Upper lobe of left lung (tissue), 6 donors: ENCODE data around the gene SLC9A7. TPM values are rescaled to one million over a fixed set of nuclear protein-coding genes. Genes with fewer than 3 reads are reported as not detected.

Experiments used
- ATAC-seq, 2 donors: fragments of 200-7000 bp; cut with Tn5 transposase; one replicate each; pipeline ENCODE4 v1.9.1; 2022; ENCODE audit warnings: mild to moderate bottlenecking in 2 of 2, moderate library complexity in 2 of 2; ENCODE audit not compliant: low FRiP score in 2 of 2
- DNase-seq, 2 donors: peaks; one replicate each; pipeline ENCODE4 v3.0.0-alpha.2; 2019 to 2020
- H3K27ac ChIP-seq, 4 donors: fragments of 200-600 bp; sonication (generic); one replicate each; pipeline ENCODE4 v1.5.1; 2016 to 2019
- H3K27me3 ChIP-seq, 4 donors: fragments of 200-600 bp; sonication (generic); one replicate each; pipeline ENCODE4 v1.5.1; 2017 to 2019
- H3K36me3 ChIP-seq, 4 donors: fragments of 200-600 bp; sonication (generic); one replicate each; pipeline ENCODE4 v1.5.1; 2016 to 2019
- H3K4me1 ChIP-seq, 4 donors: fragments of 200-600 bp; sonication (generic); one replicate each; pipeline ENCODE4 v1.5.1; 2018 to 2019
- H3K4me3 ChIP-seq, 4 donors: fragments of 200-600 bp; sonication (generic); one replicate each; pipeline ENCODE4 v1.5.1; 2017 to 2019; ENCODE audit warnings: mild to moderate bottlenecking in 2 of 4, moderate library complexity in 1 of 4
- H3K9me3 ChIP-seq, 4 donors: fragments of 200-600 bp; sonication (generic); one replicate each; pipeline ENCODE4 v1.5.1; 2018 to 2019
- EP300 ChIP-seq, 4 donors: sonication (generic); formaldehyde crosslinking; IDR thresholded peaks; one replicate each; pipeline ENCODE4 v1.5.1; 2017; ENCODE audit warnings: antibody characterized with exemption in 4 of 4, control low read depth in 2 of 4
- POLR2A ChIP-seq, 4 donors: fragments of 450-650 bp; IDR thresholded peaks; one replicate each; pipeline ENCODE4 v1.5.1; 2016 to 2017; ENCODE audit warnings: antibody characterized with exemption in 4 of 4, mild to moderate bottlenecking in 2 of 4
- POLR2AphosphoS5 ChIP-seq, 2 donors: sonication (generic); formaldehyde crosslinking; IDR thresholded peaks; one replicate each; pipeline ENCODE4 v1.5.1; 2017; ENCODE audit warnings: antibody characterized with exemption in 2 of 2
- WGBS, 2 donors: methylation state at CpG; one replicate each; pipeline ENCODE4 v1.1.5; 2017 to 2018; 5-methylcytosine and 5-hydroxymethylcytosine counted together
- total RNA-seq, 6 donors: library from RNA; depleted of rRNA in 4 of 6; stranded (reverse); fragments of >200 nt in 4 of 6; gene quantifications; one replicate each; pipeline versions ENCODE4 v1.1.0 to v1.2.1, GENCODE V29; 2016 to 2021
- TF ChIP-seq, protein P1 (sequence below), 6 experiments: fragments of 450-650 bp in 4 of 6; fragments of 200-600 bp in 2 of 6; sonication (generic) in 2 of 6; IDR thresholded peaks; one replicate each; pipeline ENCODE4 v1.5.1; 2016 to 2019; ENCODE audit warnings: antibody characterized with exemption in 6 of 6
- donor health status: DM: no; HTN: no; CAD: no; lungs with moderate emphysema.
- donor health status: DM: no; HTN: yes; CAD: no; lungs with severe emphysema.

SLC9A7 gene
- total RNA-seq, 6 donors from 2014 or later, result 4.6 to 9.0 (median 6.4) TPM

DNA sequence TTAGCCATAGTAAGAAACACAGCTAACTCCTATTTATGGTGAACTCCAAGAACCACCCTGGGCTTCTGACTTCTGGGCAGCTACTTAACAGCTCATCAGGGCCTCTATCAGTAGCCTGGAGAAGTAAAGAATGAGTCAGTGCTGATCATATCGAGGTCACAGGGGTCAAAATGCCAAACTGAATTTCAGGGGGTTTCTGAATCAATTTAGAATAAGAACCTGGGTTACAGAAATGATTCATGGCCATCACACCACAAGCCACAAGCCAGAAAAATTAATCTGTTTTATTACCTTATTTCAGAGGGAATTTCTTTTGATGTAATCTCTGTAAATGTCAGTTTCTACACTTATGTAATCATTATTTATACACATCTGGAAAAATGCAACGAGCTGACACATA is 121.0 kb downstream of the SLC9A7 start:
- Histone ChIP-seq H3K4me3 (no peak overlapping the region), H3K9me3 (no peaks in the 10 kb centered on the region), H3K27ac (no peak overlapping the region), H3K36me3 (no peaks in the 10 kb centered on the region), H3K4me1 (peaks cover 0 to 5% (median 0%) of the 10 kb centered on the region in 4 donors), H3K27me3 (no peaks in the 10 kb centered on the region)
- ATAC-seq (no peak), DNase-seq (no peak)
- TF ChIP-seq POLR2A (IDR thresholded peaks at IDR 0.05) (no peak), POLR2AphosphoS5 (IDR thresholded peaks at IDR 0.05) (no peak), EP300 (IDR thresholded peaks at IDR 0.05) (no peak)
- TF ChIP-seq, protein P1, sequence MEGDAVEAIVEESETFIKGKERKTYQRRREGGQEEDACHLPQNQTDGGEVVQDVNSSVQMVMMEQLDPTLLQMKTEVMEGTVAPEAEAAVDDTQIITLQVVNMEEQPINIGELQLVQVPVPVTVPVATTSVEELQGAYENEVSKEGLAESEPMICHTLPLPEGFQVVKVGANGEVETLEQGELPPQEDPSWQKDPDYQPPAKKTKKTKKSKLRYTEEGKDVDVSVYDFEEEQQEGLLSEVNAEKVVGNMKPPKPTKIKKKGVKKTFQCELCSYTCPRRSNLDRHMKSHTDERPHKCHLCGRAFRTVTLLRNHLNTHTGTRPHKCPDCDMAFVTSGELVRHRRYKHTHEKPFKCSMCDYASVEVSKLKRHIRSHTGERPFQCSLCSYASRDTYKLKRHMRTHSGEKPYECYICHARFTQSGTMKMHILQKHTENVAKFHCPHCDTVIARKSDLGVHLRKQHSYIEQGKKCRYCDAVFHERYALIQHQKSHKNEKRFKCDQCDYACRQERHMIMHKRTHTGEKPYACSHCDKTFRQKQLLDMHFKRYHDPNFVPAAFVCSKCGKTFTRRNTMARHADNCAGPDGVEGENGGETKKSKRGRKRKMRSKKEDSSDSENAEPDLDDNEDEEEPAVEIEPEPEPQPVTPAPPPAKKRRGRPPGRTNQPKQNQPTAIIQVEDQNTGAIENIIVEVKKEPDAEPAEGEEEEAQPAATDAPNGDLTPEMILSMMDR (IDR thresholded peaks at IDR 0.05), result no peak
- 43 to 55% methylated on average over 2 of the region's 2 CpGs for WGBS, 2 donors

DNA sequence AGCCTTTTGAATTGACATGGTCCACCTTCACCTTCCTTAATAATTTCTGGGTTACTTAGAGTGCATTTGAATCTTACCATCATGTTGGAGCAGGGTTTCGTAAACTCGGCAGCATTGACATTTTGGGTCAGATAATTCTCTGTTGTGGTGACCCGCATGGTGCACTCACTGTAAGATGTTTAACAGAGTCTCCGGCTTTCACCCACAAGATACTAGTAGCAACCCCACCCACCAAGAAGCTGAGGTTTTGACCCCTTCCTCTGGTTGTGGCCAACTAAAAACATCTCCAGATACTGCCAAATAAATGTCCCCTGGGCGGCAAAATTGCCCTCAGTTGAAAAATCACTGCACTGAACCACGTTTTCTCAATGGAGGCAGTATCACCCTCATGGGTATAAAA is 122.7 kb downstream of the SLC9A7 start:
- Histone ChIP-seq H3K36me3 (no peaks in the 10 kb centered on the region), H3K9me3 (no peaks in the 10 kb centered on the region), H3K4me1 (no peaks in the 10 kb centered on the region), H3K27ac (no peak overlapping the region), H3K27me3 (no peaks in the 10 kb centered on the region), H3K4me3 (no peak overlapping the region)
- WGBS, 2 donors, result 75 to 94% methylated on average over 6 of the region's 6 CpGs
- DNase-seq (no peak), ATAC-seq (no peak)
- TF ChIP-seq, protein P1 (IDR thresholded peaks at IDR 0.05), result no peak
- TF ChIP-seq POLR2AphosphoS5 (IDR thresholded peaks at IDR 0.05) (no peak), EP300 (IDR thresholded peaks at IDR 0.05) (no peak), POLR2A (IDR thresholded peaks at IDR 0.05) (no peak)

DNA sequence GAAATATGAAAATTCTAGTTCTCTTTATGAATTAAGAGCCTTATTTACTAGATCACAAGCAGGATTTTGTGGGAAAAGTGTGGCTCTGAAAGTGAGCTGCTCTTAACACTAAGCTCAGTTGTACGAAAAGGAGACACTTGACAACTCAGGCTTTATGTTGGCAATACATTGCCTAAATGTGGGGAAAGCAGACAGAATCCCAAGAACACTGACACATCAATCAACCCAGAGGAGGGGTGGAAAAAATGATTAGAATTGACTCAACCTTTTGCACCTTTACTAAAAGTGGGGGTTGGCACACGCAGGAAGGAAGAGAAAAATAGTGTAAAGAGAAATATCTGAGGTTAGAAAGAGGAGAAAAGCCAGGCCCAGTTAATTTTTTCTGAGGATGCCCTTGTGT is 123.7 kb downstream of the SLC9A7 start:
- Histone ChIP-seq H3K27ac (no peak overlapping the region), H3K9me3 (no peaks in the 10 kb centered on the region), H3K4me1 (no peaks in the 10 kb centered on the region), H3K4me3 (no peak overlapping the region), H3K27me3 (no peaks in the 10 kb centered on the region), H3K36me3 (no peaks in the 10 kb centered on the region)
- no peak for TF ChIP-seq EP300 (IDR thresholded peaks at IDR 0.05)
- TF ChIP-seq, protein P1 (IDR thresholded peaks at IDR 0.05), result no peak
- no peak for TF ChIP-seq POLR2AphosphoS5 (IDR thresholded peaks at IDR 0.05)
- no peak for TF ChIP-seq POLR2A (IDR thresholded peaks at IDR 0.05)
- DNase-seq (no peak), ATAC-seq (no peak)
- WGBS, 2 donors, result 60 to 100% methylated on average over 2 of the region's 2 CpGs

DNA sequence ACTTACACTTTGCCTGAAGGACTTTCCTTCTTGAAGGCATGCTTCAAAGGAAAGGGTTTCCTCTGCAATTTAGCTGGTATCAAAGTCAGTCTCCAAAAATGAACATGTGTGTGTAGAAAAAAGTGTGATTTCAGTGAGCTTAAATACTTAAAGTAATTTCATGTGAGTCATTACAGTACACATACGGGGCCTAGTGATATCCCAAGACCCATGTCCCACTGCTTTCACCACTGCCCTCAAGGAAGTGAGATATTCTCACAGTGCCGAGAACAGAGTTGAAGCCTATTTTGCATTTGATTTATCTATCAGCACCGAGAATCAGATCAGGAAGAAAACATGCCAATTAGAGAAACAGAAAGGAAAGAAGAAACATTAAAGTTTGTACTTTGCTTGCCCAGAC is 124.3 kb downstream of the SLC9A7 start:
- WGBS, 2 donors, result 53 to 70% methylated on average over 3 of the region's 3 CpGs
- H3K4me1 ChIP-seq, result no peaks in the 10 kb centered on the region
- H3K9me3 ChIP-seq, result no peaks in the 10 kb centered on the region
- H3K4me3 ChIP-seq, result no peak overlapping the region
- no peaks in the 10 kb centered on the region for H3K27me3 ChIP-seq
- no peak for DNase-seq
- no peaks in the 10 kb centered on the region for H3K36me3 ChIP-seq
- TF ChIP-seq, protein P1 (IDR thresholded peaks at IDR 0.05), result no peak
- no peak for TF ChIP-seq POLR2A (IDR thresholded peaks at IDR 0.05)
- no peak for TF ChIP-seq EP300 (IDR thresholded peaks at IDR 0.05)
- TF ChIP-seq POLR2AphosphoS5 (IDR thresholded peaks at IDR 0.05), result no peak
- no peak overlapping the region for H3K27ac ChIP-seq
- no peak for ATAC-seq

DNA sequence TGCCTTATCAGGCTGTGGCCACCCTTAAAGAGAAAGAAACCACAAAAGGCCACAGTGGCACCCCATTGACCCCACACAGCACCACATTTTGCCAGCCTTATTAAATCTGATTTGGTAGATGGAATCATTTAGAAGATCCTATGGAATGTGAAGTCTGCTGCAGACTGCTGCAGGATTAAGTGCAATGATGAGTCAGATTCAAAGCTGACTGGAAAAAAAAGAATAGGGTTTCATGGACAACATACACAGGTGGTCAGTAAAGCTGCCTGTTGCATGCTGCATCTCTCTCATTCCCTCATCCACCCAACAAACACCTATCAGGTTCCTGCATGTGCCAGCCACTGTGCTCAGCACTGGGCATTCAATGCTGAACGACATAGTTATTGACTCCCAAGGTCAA is 128.8 kb downstream of the SLC9A7 start:
- Histone ChIP-seq H3K27me3 (no peaks in the 10 kb centered on the region), H3K36me3 (no peaks in the 10 kb centered on the region), H3K4me3 (no peak overlapping the region), H3K9me3 (no peaks in the 10 kb centered on the region), H3K27ac (no peak overlapping the region), H3K4me1 (peaks cover 0 to 23% (median 8%) of the 10 kb centered on the region in 4 donors)
- 60 to 78% methylated on average over 1 of the region's 1 CpG for whole genome bisulfite sequencing, 2 donors
- DNase-seq, result no peak
- ATAC-seq, result no peak
- no peak for TF ChIP-seq POLR2AphosphoS5 (IDR thresholded peaks at IDR 0.05)
